Subcutaneous adipose tissue (tissue), 4 donors: ENCODE measurements around the gene HNRNPA3. TPM values are rescaled to one million over a fixed set of nuclear protein-coding genes. Genes with fewer than 3 reads are reported as not detected.

Source experiments
- CTCF ChIP-seq: fragments of 450-650 bp; IDR thresholded peaks from one replicate; pipeline ENCODE4 v1.5.1; 2016; ENCODE audit warnings: low read depth, mild to moderate bottlenecking, control low read depth, antibody characterized with exemption, moderate library complexity
- total RNA-seq, 4 donors: library from RNA; depleted of rRNA; stranded (reverse); fragments of >200 nt; gene quantifications; one replicate each; pipeline ENCODE4 v1.1.0, GENCODE V29; 2016

HNRNPA3 gene
- total RNA-seq, 4 donors from 2014 or later, result 48.6 to 104 (median 64.7) TPM

- TF ChIP-seq CTCF, result no peak
Observed at GRCh38 chr2:177249038-177249437, 36.4 kb downstream of the HNRNPA3 start.

DNA sequence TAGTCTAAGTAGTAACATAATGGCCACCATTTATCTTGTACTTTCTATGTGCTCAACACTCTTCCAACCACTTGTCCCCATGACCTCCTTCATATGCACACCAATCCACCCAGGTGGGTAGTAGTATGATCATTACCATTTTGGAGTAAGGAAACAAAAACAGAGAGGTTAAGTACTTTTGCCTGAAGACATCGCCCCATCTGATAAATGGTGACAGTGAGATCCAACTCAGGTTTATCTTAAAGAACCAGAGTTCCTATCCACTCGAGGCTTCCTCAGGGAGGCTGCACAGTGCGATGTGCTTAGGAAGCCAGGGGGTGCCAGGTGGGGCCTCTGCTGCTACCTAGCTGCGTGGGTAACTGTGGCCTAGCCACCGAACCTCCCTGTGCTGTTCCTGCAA is 37.9 kb downstream of the HNRNPA3 start:
- TF ChIP-seq CTCF, result no peak

DNA sequence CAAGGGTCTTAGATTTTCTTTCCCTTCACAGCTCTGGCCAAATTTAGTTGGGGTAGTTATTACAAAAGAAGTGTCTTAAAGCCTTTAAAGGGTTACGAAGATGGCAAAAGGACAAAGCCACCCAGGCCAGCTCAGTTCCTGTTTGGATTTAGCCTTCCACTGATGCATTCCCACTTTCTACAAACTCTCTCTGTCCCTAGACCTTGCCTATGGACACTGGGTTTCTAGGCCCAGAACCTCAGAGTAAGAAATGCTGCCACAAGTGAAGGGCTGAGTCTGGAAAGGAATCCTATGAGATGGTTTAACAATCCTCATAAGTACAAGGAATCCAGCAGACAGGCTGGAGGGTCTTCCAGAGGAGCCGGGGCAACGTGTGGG is 38.6 kb downstream of the HNRNPA3 start:
- TF ChIP-seq CTCF, result no peak

GRCh38 chr2:177252808-177253531 is 40.4 kb downstream of the HNRNPA3 start:
- TF ChIP-seq CTCF, result no peak

DNA sequence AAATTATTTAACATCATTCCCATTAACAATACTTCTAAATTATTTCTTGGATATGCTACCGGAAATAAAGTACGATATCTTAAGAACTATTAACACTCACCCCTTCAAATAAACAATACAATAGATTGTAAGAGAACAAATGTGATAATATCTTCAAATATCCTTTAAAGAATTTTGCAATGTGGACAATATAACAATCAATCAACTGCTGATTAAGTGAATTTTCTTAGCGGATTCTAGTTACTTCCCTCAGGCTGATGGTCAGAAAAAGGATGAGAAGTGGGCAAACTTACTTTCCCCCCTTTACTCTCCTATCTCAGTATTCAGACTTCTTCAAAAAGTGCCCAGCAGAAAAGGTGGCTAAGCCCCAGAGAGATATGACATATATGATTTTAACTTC is 41.1 kb downstream of the HNRNPA3 start:
- no peak for TF ChIP-seq CTCF

- TF ChIP-seq CTCF, result no peak
Observed at GRCh38 chr2:177254433-177255226, 42.0 kb downstream of the HNRNPA3 start.

DNA sequence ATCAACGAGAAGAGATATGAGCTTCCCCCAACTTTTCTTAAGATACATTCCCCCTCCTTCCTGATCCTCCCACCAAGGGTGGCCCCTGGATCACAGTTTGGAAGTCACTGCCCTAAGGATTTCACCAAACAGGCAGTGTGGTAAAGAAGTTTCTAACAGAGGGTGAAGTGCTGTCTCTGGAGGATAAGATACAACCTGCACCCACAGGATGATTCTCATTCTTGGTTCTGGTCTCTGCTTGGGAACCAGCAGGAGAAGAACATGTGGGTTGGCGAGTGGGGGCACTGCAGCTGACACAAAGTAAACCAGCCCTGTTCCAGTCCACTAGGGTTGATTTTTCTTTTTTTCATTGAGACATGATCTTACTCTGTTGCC is 42.6 kb downstream of the HNRNPA3 start:
- TF ChIP-seq CTCF, result no peak
